HepG2 (cell line): ENCODE measurements around the gene SLC6A12. TPM values are rescaled to one million over a fixed set of nuclear protein-coding genes. Genes with fewer than 3 reads are reported as not detected.
A peak's percentile ranks its signal among the peaks of the same experiment; 100 is the strongest.
"Not testable (repeated sequence)": the region's sequence is repeated elsewhere in the genome, so short reads cannot be mapped to it uniquely, and the experiment has no call there.

ENCODE experiments used
- ATAC-seq: fragments of 200-7000 bp; cut with Tn5 transposase; 3 replicates; pipeline ENCODE4 v1.9.1; 2020; ENCODE audit warnings: mild to moderate bottlenecking, moderate library complexity
- BruUV-seq: library from RNA; stranded (reverse); fragments of 400-500 nt; replicated peaks from 2 replicates; lab custom pipeline; 2021; lab: Mats Ljungman, UMichigan
- CTCF ChIA-PET: fragments of 300-600 bp; formaldehyde crosslinking; extraction: SDS; loops from one replicate; lab custom pipeline; 2021; ENCODE audit warnings: low total read pairs, inconsistent platforms, low intra/inter-chr PET ratio; lab: Yijun Ruan, JAX
- POLR2A ChIA-PET: fragments of 350-600 bp; sonication (Branson Sonifier 250); formaldehyde crosslinking; loops from one replicate; lab custom pipeline; 2020; ENCODE audit warnings: antibody characterized with exemption, inconsistent platforms; lab: Yijun Ruan, JAX
- DNase-seq: peaks from one replicate; pipeline ENCODE4 v3.0.0-alpha.2; 2015; ENCODE audit warnings: low spot score
- FAIRE-seq: peaks from 3 replicates; lab custom pipeline; 2011; peaks lifted over from hg19 to GRCh38; lab: Jason Lieb, UNC
- H2AFZ ChIP-seq: one replicate; pipeline ENCODE4 v1.6.1; 2011; ENCODE audit warnings: low read length, inconsistent platforms
- H3K27ac ChIP-seq: fragments of 300-600 bp; 3 replicates; pipeline ENCODE4 v1.8.0; 2011; ENCODE audit warnings: mixed run types, mild to moderate bottlenecking, mixed read lengths, low read length, inconsistent platforms; ENCODE audit not compliant: insufficient read depth; ENCODE audit errors: extremely low read length
- H3K27me3 ChIP-seq, 2 experiments: fragments of 200-600 bp in 1 of 2; 2 replicates in 1 of 2; 3 replicates in 1 of 2; pipeline versions ENCODE4 v1.6.0 to v1.8.0; 2011; ENCODE audit warnings: low read length in 2 of 2, mild to moderate bottlenecking in 2 of 2, moderate library complexity in 2 of 2, inconsistent platforms in 1 of 2; ENCODE audit not compliant: insufficient read depth in 2 of 2, control insufficient read depth in 1 of 2
- H3K36me3 ChIP-seq, 2 experiments: fragments of 200-600 bp in 1 of 2; replicated peaks in 1 of 2; 2 replicates in 1 of 2; 3 replicates in 1 of 2; pipeline versions ENCODE4 v1.5.1 to v1.8.0; 2011; ENCODE audit warnings: low read length in 2 of 2, inconsistent platforms in 1 of 2; ENCODE audit not compliant: insufficient read depth in 2 of 2, control insufficient read depth in 1 of 2
- H3K4me1 ChIP-seq: 2 replicates; pipeline ENCODE4 v1.5.1; 2012; ENCODE audit warnings: low read length, inconsistent platforms; ENCODE audit not compliant: insufficient read depth
- H3K4me2 ChIP-seq: 2 replicates; pipeline ENCODE4 v1.6.0; 2011; ENCODE audit warnings: low read depth, low read length, inconsistent platforms
- H3K4me3 ChIP-seq, 3 experiments: fragments of 200-600 bp in 1 of 3; sonication (generic), shearing (Covaris generic) in 1 of 3; replicated peaks in 1 of 3; 2 replicates each; pipeline ENCODE4 v1.5.1; 2011 to 2016; ENCODE audit warnings: low read length in 3 of 3, inconsistent platforms in 2 of 3, low read depth in 2 of 3, mild to moderate bottlenecking in 2 of 3, control low read depth in 1 of 3, mixed read lengths in 1 of 3; ENCODE audit not compliant: insufficient read depth in 1 of 3
- H3K79me2 ChIP-seq: one replicate; pipeline ENCODE4 v1.6.1; 2011; ENCODE audit warnings: low read length, inconsistent platforms; ENCODE audit not compliant: insufficient read depth
- H3K9ac ChIP-seq: 2 replicates; pipeline ENCODE4 v1.6.0; 2011; ENCODE audit warnings: mild to moderate bottlenecking, low read depth, low read length, inconsistent platforms; ENCODE audit not compliant: insufficient read depth
- H3K9me3 ChIP-seq: 2 replicates; pipeline ENCODE4 v1.5.1; 2012; ENCODE audit warnings: mild to moderate bottlenecking, low read length
- H4K20me1 ChIP-seq: 2 replicates; pipeline ENCODE4 v1.6.0; 2011; ENCODE audit warnings: inconsistent platforms, mild to moderate bottlenecking, low read length, moderate library complexity; ENCODE audit not compliant: insufficient read depth
- BATF2 ChIP-seq: sonication (generic); formaldehyde crosslinking; IDR thresholded peaks from 2 replicates; pipeline ENCODE4 v1.8.0; 2022; ENCODE audit warnings: mild to moderate bottlenecking, missing genetic modification reagents, moderate library complexity
- CHD2 ChIP-seq: IDR thresholded peaks from 2 replicates; pipeline ENCODE4 v1.6.1; 2011; ENCODE audit warnings: low read depth, low read length, improper control_type of control experiment
- CREB3 ChIP-seq: sonication (generic); formaldehyde crosslinking; IDR thresholded peaks from 2 replicates; pipeline ENCODE4 v1.5.0; 2020; ENCODE audit warnings: missing genetic modification reagents
- CTCF ChIP-seq: sonication (generic); formaldehyde crosslinking; IDR thresholded peaks from 2 replicates; pipeline ENCODE4 v1.5.0; 2020; ENCODE audit warnings: mild to moderate bottlenecking, missing genetic modification reagents, moderate library complexity
- ELF3 ChIP-seq: IDR thresholded peaks from 2 replicates; pipeline ENCODE4 v1.6.1; 2016; ENCODE audit warnings: missing genetic modification reagents, missing compliant biosample characterization
- HNF4A ChIP-seq: sonication (generic); formaldehyde crosslinking; IDR thresholded peaks from 2 replicates; pipeline ENCODE4 v1.4.0; 2020; ENCODE audit warnings: missing genetic modification reagents
- HOXA9 ChIP-seq: sonication (generic); formaldehyde crosslinking; IDR thresholded peaks from 2 replicates; pipeline ENCODE4 v1.8.1; 2022; ENCODE audit warnings: missing genetic modification reagents, mild to moderate bottlenecking, moderate library complexity, borderline replicate concordance
- KMT2A ChIP-seq: sonication (generic); formaldehyde crosslinking; IDR thresholded peaks from 2 replicates; pipeline ENCODE4 v1.4.0; 2020; ENCODE audit warnings: missing genetic modification reagents
- NFE2L1 ChIP-seq: sonication (generic); formaldehyde crosslinking; IDR thresholded peaks from 2 replicates; pipeline ENCODE4 v1.4.0; 2020; ENCODE audit warnings: missing genetic modification reagents, mild to moderate bottlenecking, borderline replicate concordance
- YEATS2 ChIP-seq: sonication (generic); formaldehyde crosslinking; IDR thresholded peaks from 2 replicates; pipeline ENCODE4 v1.4.0; 2020; ENCODE audit warnings: missing genetic modification reagents, borderline replicate concordance
- ZNF263 ChIP-seq: sonication (generic); formaldehyde crosslinking; IDR thresholded peaks from 2 replicates; pipeline ENCODE4 v1.4.0; 2020; ENCODE audit warnings: missing genetic modification reagents
- ZNF335 ChIP-seq: sonication (generic); formaldehyde crosslinking; IDR thresholded peaks from 2 replicates; pipeline ENCODE4 v1.4.0; 2020; ENCODE audit warnings: missing genetic modification reagents
- ZNF614 ChIP-seq: IDR thresholded peaks from 2 replicates; pipeline ENCODE4 v1.6.1; 2018; ENCODE audit warnings: missing biosample characterization, missing genetic modification reagents, inconsistent platforms, borderline replicate concordance
- ZNF615 ChIP-seq: sonication (generic); formaldehyde crosslinking; IDR thresholded peaks from 2 replicates; pipeline ENCODE4 v1.5.0; 2020; ENCODE audit warnings: mild to moderate bottlenecking, missing genetic modification reagents, borderline replicate concordance
- ZNF761 ChIP-seq: sonication (generic); formaldehyde crosslinking; conservative IDR thresholded peaks from 2 replicates; pipeline ENCODE4 v1.4.0; 2020; ENCODE audit warnings: mild to moderate bottlenecking, missing genetic modification reagents
- WGBS: methylation state at CpG from one replicate; pipeline ENCODE4 v1.1.6; 2017; ENCODE audit warnings: low lambda C conversion rate; 5-methylcytosine and 5-hydroxymethylcytosine counted together
- in situ Hi-C: cut with HindIII; loops from 2 replicates; pipeline ENCODE4 v1.10.0; 2017; ENCODE audit warnings: low pct_unique_long_range_greater_than_20kb; ENCODE audit not compliant: extremely low pct_ligation_motif_present
- intact Hi-C: fragments of 100-400 bp; cut with micrococcal nuclease; formaldehyde crosslinking; loops from one replicate; pipeline ENCODE4 v1.10.0; 2022; ENCODE audit not compliant: unreplicated experiment
- polyA plus RNA-seq, 8 experiments: library from polyadenylated mRNA; depleted of rRNA in 3 of 8; stranded (reverse) in 7 of 8; unstranded in 1 of 8; fragments of >200 nt; fragmentation: Illumina TruSeq in 4 of 8; extraction: Trizol in 4 of 8; gene quantifications; 2 replicates each; pipeline versions ENCODE4 v1.2.1 to v1.2.3, GENCODE V29; 2011 to 2016; ENCODE audit warnings: low read depth in 4 of 8, missing spikeins in 1 of 8, mixed read lengths in 1 of 8; ENCODE audit not compliant: insufficient read depth in 1 of 8
- total RNA-seq, 5 experiments: library from RNA; depleted of rRNA; stranded (reverse); fragments of >200 nt; fragmentation: Illumina TruSeq; extraction: Trizol; gene quantifications; 2 replicates each; pipeline ENCODE4 v1.2.3, GENCODE V29; 2016; ENCODE audit warnings: low read depth in 1 of 5

Gene SLC6A12
- total and polyA plus RNA-seq, 2 of the 13 experiments (the other 11 are each of a cell fraction or from before 2014, with no cell fraction given): 3.7 to 18.8 TPM

- intact Hi-C loops, H3K4me3 ChIP-seq, in situ Hi-C loops, H4K20me1 ChIP-seq, BruUV-seq, CTCF ChIA-PET, DNase-seq, H3K27me3 ChIP-seq, H3K9ac ChIP-seq, H3K4me2 ChIP-seq, ATAC-seq, H3K79me2 ChIP-seq, H3K9me3 ChIP-seq, FAIRE-seq, H3K27ac ChIP-seq, H2AFZ ChIP-seq, H3K36me3 ChIP-seq: not testable (repeated sequence)
- 81% methylated on average over 4 of the region's 4 CpGs for whole genome bisulfite sequencing
- TF ChIP-seq HNF4A (CRISPR knock-in tag) (peak; percentile 33; the same call in 1 of the 2 replicates), ZNF614 (peak; percentile 44; the same call in 1 of the 2 replicates)
- peaks cover 58% of the 10 kb centered on the region for H3K4me1 ChIP-seq
- POLR2A ChIA-PET: interaction anchor here (1.6 to 1.7 kb wide), 3 partner anchors 13 to 23 kb away, joined by 4 to 12 read pairs (median 5); partner anchors contain the start of gene SLC6A12
Measured at GRCh38 chr12:235967-236366, 22.0 kb upstream of the SLC6A12 start.

- peaks cover 0 to 3% of the 10 kb centered on the region in 2 experiments; a peak in 2 of 5 replicates for H3K27me3 ChIP-seq
- BruUV-seq: no TSS peak
- FAIRE-seq: no peak
- peaks cover 60% of the 10 kb centered on the region for H3K4me1 ChIP-seq
- H3K9me3 ChIP-seq: peaks cover 4% of the 10 kb centered on the region; the same call in 1 of the 2 replicates
- no peaks in the 10 kb centered on the region for H4K20me1 ChIP-seq
- H2AFZ ChIP-seq: no peak overlapping the region
- H3K36me3 ChIP-seq: no peaks in the 10 kb centered on the region
- ChIA-PET POLR2A (no interaction called here), CTCF (no interaction called here)
- no peak for ATAC-seq
- H3K79me2 ChIP-seq: no peaks in the 10 kb centered on the region
- in situ Hi-C loops (no loop called here), intact Hi-C loops (no loop called here)
- no peak for DNase-seq
- no peak overlapping the region for H3K4me2 ChIP-seq
- no peak overlapping the region for H3K9ac ChIP-seq
- WGBS: 92% methylated on average over 10 of the region's 10 CpGs
- no peak overlapping the region for H3K27ac ChIP-seq
- no peak overlapping the region for H3K4me3 ChIP-seq
- TF ChIP-seq ZNF615 (CRISPR knock-in tag) (no peak), CTCF (CRISPR knock-in tag) (no peak), KMT2A (CRISPR knock-in tag) (no peak), CHD2 (no peak), ZNF761 (CRISPR knock-in tag) (no peak), CREB3 (CRISPR knock-in tag) (no peak), NFE2L1 (CRISPR knock-in tag) (no peak), ZNF335 (CRISPR knock-in tag) (no peak), ZNF263 (CRISPR knock-in tag) (no peak), HOXA9 (CRISPR knock-in tag) (no peak), BATF2 (no peak), YEATS2 (CRISPR knock-in tag) (no peak), ELF3 (CRISPR knock-in tag) (no peak)
Measured at GRCh38 chr12:234891-235415, 21.0 kb upstream of the SLC6A12 start.
